NCI-H2029 (cell line): Measurements from ENCODE around the gene EFCAB11.

ENCODE experiments used
- DNase-seq: peaks from one replicate; lab custom pipeline; 2025; lab: John Stamatoyannopoulos, UW

The EFCAB11 gene, protein sequence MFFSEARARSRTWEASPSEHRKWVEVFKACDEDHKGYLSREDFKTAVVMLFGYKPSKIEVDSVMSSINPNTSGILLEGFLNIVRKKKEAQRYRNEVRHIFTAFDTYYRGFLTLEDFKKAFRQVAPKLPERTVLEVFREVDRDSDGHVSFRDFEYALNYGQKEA

DNA sequence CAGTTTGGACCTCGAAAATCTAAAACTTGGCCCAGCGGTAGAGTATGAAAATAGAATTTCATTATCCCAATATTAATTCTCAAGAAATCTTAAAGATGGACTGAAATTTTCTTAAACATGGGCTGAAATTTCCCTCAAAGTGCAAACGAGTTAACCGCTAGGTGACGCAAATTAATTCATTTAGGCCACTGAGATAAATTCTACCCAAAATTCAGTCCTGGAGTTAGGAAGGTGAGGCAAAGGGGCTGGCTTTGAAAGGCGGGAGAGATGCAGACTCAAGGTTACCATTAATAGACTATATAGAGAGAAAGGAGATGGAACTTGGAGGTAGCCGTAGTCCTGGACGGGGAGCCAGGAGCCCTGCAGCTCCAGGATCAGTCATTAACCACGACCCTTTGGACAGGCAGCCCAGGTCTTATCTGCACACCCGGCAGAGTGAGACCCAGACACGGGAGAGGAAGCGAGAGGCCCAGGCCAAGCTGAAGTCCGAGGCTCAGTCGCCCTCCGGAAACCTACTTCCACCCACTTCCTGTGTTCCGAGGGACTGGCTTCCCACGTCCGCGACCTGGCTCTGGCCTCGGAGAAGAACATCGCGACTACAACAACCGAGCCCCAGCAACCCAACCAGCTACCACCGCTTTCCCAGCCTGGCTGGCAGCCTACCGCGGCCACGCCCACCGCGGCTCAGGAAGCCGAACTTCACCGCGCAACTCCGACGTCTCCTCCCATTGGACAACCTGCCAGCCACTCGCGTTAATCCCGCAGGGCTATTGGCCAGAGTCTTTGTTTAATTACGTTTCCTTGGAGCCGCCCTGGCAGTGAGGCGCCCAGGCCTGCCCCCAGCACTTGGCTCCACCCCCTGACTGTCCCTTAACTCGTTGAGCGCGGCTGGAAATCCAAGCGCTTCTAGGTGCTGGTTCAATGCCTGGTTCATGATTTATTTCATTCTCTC lies at the start of gene EFCAB11:
EFCAB11 (minus strand) TSS at position 661 of the 952 bp plus-strand sequence; CDS start at position 591, 70 bp downstream.
- peak; percentile 93 for DNase-seq

DNA sequence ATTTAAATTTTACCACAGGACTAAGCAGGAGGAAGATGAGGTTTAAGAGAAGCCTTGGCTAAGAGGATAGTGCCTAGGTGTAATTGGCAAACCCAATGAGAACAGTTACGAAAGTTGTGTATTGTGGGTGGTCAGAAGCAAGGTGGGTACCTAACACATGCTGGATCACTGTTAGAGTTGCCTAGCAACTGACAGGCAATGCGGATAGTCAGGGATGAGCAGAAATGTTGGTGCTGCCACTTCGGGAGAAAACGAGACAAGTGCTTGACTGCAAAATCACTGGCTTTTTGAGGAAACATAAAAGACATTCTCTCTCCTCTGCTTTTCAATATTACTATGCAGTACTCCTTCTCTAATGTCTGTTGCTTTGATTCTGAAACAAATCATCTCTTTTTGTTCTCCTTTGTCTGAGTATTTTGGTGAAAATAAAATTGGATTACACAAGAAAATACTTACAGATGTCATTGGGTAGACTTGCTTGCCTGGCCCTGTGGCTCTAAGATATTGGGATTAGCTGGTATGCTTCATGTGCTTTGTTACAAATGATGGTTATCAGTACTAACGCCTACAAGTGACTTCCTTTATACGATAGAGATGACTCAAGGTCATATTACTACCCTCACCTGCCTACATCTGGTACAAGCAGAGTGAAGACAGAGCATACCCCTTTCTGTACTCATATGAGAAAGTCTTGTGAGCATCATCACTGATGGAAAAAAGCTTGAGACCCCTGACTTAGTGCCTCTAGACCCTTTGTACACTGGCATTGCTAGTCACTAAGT lies 49.2 kb upstream of the EFCAB11 start:
- DNase-seq = no peak

DNA sequence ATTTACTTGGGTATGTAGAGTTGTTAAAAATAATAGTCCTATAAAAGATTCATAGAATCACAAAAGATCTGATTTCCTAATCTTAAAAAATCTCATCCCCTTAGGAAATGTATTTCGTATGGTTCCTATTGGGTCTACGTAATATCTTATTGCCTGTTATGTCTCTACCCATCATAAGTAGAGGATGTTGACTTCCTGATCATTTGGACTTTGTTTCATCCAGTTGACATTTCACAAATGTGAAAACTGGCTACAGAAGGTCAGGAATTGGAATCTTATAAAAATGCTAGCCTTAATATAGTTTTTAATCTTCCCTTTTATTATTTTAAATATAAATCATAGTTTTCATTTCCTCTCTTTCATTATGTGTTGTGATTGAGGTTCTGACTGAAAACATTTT lies 46.4 kb upstream of the EFCAB11 start:
- no peak for DNase-seq

DNA sequence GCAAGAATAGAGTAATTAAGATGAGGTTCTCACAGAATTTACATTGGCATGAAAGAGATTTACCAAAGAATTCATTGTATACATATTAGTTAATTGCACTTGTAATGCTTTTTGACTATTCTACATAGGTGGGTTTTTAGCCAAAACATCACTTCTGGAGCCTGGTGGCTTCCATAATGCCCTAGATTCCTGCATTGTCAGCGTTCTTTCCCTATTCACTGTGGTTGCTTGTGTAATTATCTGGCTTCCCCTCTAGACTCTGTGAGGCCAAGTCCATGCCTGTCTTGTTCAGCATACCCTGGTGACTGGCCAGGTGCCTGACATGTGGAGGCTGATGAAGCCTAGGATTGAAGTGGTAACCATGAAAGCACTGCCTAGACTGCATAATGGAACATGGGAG lies 42.4 kb upstream of the EFCAB11 start:
- no peak for DNase-seq

DNA sequence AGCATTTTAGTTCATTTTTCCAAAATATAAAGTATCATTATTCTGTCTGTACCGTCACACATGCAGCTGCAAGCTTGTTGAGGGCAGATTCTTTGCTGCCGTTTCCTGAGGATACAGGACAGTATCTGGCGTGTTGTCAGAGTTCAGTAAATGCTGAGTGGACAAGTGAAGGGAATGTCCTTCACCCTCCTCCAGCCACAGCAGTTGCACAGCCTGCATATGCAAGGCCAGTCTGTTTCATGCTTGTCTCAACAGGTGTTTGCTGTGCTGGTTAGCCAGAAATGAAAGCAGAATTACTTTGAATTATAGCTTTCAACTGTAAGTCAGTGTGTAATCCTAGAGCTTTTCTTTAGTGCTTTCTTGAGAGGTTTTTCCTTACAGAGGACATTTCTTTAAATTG lies 37.7 kb upstream of the EFCAB11 start:
- DNase-seq = no peak

DNA sequence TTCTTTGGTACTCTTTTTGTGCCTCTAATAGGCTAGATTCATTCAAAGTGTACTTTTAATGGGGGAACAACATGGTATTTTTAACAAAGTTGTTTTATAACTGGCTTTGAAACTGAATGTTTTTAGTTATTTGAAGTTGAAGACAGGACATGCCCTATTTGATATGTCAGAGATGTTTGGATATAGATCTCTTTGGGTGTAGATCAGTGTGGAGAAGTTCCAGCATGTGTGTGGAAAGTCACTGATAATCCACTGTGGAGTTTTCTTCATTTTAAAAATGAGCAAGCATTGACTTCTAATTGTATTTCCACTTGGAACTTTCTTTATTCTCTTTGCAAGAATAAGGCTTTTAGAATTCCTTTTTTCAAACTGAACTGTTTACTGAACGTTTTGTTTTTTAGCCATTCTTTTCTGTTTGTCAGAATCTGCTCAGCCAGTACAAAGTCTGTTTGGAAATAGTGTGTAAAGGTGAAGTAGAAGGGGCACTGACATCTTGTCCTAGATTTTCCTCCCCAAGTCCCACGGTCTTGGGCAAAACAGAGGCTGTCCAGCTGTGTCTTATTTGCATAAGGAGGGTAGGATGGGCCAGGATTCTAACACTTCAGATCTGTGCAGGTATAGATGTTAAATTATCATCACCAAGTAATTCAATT lies 36.2 kb upstream of the EFCAB11 start:
- no peak for DNase-seq

DNA sequence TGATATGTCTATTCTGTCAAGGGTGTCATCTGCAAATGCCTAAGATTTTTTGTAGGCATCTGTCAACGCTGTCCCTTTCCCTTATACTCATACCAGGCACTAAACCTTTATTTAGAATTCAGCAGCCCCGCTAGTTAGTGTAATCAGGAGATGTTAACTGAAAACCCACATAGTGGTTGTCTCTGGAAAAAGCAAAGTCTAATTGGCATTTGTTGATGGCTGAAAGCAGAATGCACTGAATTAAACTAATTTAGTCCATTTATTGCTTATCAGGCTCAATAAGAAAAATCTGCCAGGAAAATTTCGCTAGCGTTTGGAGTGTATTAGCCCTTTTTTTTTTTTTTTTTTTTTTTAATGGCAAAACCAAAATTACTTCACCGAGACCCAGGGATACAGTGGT lies 35.7 kb upstream of the EFCAB11 start:
- DNase-seq = no peak

DNA sequence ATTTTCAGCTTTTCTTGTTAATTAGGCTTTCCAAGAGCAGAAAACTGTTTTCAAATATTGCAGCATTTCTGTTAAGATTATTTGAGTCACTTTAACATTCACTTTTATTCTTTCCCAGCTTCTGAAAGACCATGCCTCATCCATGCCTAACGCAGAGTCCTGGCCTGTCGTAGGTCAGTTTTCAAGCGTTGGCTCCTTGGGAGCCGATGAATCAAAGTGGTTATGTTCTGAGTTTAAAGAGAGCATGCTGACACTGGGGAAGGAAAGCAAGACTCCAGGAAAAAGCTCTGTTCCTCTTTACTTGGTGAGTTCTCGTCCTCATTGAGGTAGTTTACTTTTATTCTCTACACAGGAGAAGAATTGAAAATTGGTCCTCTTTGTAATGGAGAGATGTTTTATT lies 34.3 kb upstream of the EFCAB11 start:
- DNase-seq = no peak

DNA sequence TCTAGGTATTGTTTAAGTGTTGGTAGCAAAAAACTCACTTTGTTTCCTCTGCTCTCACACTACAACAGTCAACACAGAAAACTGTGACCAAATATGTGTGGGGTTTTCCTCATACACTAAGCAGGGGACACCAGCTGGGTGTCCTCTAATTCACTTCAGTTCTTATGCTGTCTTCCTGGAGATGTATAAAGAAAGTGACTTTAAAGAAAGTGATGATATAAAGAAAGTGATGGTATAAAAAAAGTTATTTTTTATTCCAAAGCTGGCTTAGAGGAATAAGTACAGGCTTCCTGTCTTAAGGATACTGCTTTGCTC lies 32.6 kb upstream of the EFCAB11 start:
- DNase-seq = no peak

DNA sequence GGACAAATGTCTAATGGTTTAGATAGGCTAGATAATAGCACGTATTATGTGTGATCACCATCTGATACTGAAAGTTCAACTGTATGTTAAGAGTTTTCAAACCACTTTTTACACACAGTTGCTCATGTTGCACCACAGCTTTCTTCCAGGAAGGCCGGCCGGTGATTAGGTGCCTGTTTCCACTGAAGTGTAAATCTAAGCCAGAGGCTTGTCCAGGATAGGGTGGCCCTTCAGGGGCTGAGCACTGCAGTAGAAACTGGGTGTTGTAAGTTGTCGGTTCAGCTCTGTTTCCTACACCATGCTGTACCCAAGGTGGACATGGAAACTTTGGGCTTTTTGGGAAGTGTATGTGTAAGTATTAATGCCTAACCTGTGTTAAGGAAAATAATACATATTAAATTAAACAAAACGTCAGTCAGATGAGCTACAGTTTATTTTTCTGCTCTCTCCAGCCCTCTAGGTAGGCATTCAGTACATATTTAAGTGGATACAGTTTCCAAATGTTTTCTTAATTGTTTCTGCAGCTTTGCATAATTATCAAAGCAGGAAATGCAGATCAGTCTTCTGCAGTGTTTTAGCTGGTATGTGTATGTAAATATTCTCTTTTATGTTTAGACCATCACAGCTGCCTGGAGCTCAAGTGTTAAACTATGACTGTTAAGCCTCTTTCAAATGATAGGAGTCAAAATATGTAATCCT lies 32.1 kb upstream of the EFCAB11 start:
- no peak for DNase-seq

DNA sequence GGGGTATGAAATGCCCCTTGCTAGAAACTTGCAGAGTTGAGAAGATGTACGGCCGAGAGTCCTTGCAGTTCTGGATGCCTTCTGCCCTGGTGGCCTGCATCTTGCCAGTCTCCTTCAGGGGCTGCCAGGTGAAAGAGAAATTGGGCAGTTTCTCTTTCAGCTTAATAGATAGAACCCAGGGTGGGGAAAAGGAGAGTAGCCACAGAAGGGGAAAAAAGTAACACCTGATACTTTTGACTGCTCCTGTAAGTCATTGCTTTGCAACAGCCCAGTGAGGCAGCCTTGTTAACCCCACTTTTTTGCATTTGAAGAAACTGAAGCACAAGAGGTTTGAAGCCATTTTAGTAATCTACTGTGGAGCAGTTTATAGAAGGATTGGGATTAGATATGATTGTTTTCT lies 28.8 kb upstream of the EFCAB11 start:
- no peak for DNase-seq

DNA sequence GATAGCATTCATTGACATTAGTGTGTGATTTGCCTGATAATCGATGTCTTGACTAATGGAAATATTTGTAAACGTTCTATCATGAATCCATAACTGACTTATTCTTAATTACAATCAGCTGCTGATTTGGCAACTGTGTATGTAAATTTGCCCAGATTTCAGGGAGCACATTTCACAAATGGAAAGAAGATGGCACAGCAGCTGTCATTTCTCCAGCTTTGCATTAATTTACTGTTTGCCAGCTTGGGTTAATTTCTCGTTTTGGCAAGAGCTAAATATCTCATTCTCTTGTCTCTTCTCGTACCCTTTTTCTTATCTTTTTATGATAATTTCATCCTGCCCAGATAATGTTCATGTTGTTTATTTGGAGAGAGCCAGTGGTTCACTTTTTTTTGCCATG lies 24.1 kb upstream of the EFCAB11 start:
- DNase-seq = no peak

DNA sequence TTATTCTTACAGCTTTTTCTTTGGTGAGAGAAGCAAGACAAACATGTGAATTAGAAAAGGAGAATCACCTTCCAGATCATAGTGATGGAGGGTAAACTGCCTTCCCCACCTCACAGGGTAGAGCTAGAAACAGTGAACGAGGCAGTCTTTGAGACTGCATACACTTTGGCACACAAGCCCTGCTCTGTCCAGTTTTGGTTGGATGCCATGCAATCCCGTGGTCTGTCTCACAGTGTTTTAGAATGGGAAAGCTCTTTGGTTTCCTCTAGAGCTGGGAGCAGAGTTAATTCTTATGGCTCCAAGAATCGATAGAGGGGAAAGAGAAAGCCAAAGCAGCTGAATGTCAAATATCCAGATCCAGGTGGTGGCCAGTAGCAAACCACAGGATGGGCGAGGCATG lies 23.1 kb upstream of the EFCAB11 start:
- no peak for DNase-seq

DNA sequence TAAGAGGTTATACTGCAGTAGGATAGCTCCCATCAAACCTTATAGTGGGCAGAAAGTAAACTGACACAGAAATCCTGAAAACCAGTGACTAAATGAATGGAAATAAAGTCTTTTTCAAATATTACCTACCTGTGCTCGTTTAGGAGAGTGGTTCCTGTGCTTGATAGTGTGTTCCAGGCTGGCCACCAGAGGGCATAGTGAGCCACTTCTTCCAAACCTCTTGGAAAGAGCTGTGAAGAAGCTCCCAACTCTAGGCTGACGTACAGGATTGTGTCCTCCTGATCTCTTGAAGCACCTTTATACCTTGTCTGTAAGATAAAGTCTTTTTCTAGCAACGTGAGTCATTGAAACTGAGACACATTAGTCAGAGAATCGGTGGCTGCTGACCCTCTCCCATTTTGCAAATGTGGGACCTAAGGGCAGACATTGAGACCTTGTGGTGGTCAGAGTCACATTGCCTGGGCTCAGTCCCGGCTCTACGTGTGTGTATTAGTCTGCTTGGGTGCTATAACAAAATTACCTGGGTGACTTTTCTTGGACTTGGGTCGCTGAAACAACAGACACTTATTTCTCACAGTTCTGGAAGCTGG lies 18.8 kb upstream of the EFCAB11 start:
- peak; percentile 8 for DNase-seq

DNA sequence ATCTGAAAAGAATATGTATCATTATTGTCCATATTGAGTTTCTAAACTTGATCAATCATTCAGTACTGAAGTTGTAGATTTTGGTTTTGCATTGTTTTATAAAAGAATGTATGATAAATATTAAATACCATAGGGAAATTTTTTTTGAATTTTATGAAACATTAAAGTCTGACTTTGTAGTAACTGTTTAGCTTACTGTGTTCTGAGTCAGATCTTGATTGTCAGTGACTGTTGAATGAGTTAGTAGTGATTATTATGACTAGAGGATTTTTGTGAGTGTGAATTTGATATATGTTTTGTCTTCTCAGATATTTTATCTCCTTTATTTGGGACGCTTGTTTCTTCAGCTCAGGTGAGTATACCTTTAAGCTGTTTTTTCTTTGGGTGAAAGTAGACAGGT lies 11.3 kb upstream of the EFCAB11 start:
- no peak for DNase-seq

DNA sequence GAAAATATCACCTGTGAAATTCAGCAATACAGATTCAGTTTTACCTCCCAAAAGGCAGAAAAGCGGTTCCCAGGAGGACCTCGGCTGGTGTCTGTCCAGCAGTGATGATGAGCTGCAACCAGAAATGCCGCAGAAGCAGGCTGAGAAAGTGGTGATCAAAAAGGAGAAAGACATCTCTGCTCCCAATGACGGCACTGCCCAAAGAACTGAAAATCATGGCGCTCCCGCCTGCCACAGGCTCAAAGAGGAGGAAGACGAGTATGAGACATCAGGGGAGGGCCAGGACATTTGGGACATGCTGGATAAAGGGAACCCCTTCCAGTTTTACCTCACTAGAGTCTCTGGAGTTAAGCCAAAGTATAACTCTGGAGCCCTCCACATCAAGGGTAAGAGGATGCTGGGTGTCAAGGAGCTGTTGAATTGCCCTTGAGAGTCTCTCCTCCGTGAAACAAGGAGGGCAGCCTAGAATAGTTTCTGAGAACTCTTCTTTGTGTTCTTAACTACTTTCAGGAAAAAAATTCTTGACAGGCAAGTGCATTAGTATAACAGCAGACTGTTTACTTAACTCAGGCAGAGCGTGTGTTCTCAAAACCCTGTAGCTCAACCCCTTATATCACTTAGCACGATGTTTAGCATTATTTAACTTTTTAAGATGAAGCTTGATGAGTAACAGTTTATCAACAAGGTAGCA lies 8.9 kb upstream of the EFCAB11 start:
- no peak for DNase-seq

DNA sequence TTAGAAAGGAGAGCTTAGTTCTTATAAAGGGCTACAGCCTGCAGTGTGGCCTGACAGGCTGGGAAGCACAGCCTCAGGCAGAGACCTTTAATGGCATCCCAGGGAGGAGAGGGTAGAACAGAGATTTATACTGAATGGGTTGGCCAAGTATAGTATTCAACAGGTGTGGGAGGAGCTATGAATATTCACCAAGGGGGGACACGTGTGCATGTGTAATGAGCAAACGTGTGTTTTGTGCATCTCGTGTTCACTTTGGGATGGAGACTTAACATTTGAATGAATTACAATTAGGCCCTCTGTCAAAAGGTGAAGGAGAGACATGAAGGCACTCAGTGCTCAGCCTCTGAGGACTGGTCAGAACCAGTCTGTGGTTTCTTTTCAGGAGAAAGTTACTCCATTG lies 6.4 kb upstream of the EFCAB11 start:
- DNase-seq = no peak

DNA sequence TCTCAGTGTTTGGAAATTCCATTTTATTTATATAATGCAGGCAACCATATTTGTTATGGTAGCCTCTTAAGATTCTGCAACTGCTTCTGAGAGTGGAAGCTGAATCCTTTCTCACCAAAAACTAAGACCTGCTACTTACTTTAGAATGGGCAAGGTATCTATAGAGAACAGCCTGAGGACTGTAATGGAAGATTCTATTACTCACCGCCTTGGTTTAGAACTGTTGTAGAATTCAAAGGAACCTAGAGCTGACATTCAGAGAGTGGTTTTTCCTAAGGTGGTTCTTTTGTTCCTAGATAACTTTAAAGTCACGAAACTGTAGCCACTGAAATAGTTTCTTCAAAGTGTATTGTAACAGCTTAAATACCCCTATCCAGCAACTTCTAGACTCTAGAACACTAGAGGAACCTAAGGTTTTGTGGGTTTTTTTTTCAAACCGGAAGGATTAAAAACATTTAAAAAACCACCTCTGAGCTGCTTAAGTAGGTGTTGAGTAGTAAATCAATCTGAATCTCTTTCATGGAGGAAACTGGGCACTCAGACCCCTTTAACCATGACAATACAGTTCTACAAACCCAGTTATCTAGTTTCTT lies 5.4 kb upstream of the EFCAB11 start:
- DNase-seq = no peak

DNA sequence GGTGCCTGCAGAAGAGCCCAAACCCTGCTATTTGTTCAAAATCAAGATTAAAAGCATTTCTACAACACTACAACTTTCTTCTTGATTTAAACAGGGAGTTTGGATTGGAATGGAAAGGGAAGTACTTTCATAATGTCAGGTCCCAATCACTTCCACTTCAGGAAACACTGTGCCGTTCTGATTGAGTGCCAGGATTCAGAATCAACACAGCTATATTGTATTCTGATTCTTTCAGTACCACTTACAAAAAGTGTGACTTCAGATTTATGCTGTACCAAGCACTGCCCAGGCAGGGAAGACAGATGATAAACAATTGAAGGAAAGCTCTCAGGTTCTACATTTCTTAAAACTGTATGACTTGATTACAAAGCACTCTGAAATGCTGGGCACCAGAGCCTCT lies 4.4 kb upstream of the EFCAB11 start:
- DNase-seq = no peak

DNA sequence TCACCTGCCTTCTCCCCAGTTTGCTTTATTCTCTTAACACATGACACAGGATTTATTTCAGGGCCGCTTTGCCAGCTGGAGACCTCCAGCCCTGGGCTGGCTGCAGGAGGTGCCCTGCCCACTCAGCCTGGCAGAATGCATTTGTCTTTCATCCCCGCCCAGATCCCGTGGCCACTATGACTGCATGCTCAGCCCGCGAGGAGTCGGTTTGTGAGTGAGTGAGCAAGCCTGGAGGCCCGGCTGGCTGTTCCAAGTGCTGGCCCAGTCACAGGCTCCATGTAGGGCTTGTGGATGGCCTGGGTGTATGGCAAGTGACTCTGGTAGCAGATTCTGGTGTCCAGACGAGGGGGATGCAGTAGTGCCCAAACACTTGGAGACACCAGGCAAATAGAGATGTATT lies 3.3 kb upstream of the EFCAB11 start:
- no peak for DNase-seq
